KMS-11 (cell line): ENCODE data around the gene SUCLG2.

Experiments used
- H2AFZ ChIP-seq: fragments of 200-600 bp; sonication (generic); 2 replicates; pipeline ENCODE4 v1.6.1; 2016; ENCODE audit warnings: antibody characterized with exemption, mixed run types, low read depth
- H3K27ac ChIP-seq: fragments of 200-600 bp; sonication (generic); 2 replicates; pipeline ENCODE4 v1.6.1; 2016; ENCODE audit warnings: mild to moderate bottlenecking, mixed run types
- H3K27me3 ChIP-seq: fragments of 200-600 bp; sonication (generic); 2 replicates; pipeline ENCODE4 v1.6.1; 2017; ENCODE audit warnings: mild to moderate bottlenecking, low read depth, mixed run types, moderate library complexity; ENCODE audit not compliant: insufficient read depth
- H3K36me3 ChIP-seq: fragments of 200-600 bp; sonication (generic); 2 replicates; pipeline ENCODE4 v1.6.1; 2017; ENCODE audit warnings: mild to moderate bottlenecking, mixed run types; ENCODE audit not compliant: insufficient read depth
- H3K4me1 ChIP-seq: fragments of 200-600 bp; sonication (generic); 2 replicates; pipeline ENCODE4 v1.6.1; 2016; ENCODE audit warnings: mild to moderate bottlenecking, low read depth, mixed run types; ENCODE audit not compliant: poor library complexity, severe bottlenecking
- H3K4me2 ChIP-seq: fragments of 200-600 bp; sonication (generic); 2 replicates; pipeline ENCODE4 v1.7.0; 2016; ENCODE audit warnings: mild to moderate bottlenecking, mixed run types
- H3K4me3 ChIP-seq: fragments of 200-600 bp; sonication (generic); IDR thresholded peaks from 2 replicates; pipeline ENCODE4 v1.6.1; 2017; ENCODE audit warnings: low read depth, low read length, mixed read lengths; ENCODE audit not compliant: insufficient read depth
- H3K79me2 ChIP-seq: fragments of 200-600 bp; sonication (generic); 2 replicates; pipeline ENCODE4 v1.6.1; 2016; ENCODE audit warnings: low read depth, mixed run types; ENCODE audit not compliant: insufficient read depth
- H3K9ac ChIP-seq: fragments of 200-600 bp; sonication (generic); 2 replicates; pipeline ENCODE4 v1.6.1; 2016; ENCODE audit warnings: mild to moderate bottlenecking, mixed run types
- H4K20me1 ChIP-seq: fragments of 200-600 bp; sonication (generic); 2 replicates; pipeline ENCODE4 v1.6.1; 2016; ENCODE audit warnings: mild to moderate bottlenecking, mixed run types; ENCODE audit not compliant: insufficient read depth
- TF ChIP-seq, protein P1 (sequence below): fragments of 200-600 bp; sonication (generic); conservative IDR thresholded peaks from 2 replicates; pipeline ENCODE4 v1.6.1; 2017; ENCODE audit warnings: low read depth, mild to moderate bottlenecking, antibody characterized with exemption, low read length, moderate library complexity, mixed read lengths

Gene SUCLG2

GRCh38 chr3:67641451-67641850 lies 13.0 kb downstream of the SUCLG2 start:
- H3K4me2 ChIP-seq, result no peak overlapping the region
- H3K79me2 ChIP-seq, result no peaks in the 10 kb centered on the region
- H3K36me3 ChIP-seq, result no peaks in the 10 kb centered on the region

GRCh38 chr3:67640023-67640660 lies 14.3 kb downstream of the SUCLG2 start:
- H3K4me1 ChIP-seq, result peaks cover 9% of the 10 kb centered on the region
- TF ChIP-seq, protein P1, sequence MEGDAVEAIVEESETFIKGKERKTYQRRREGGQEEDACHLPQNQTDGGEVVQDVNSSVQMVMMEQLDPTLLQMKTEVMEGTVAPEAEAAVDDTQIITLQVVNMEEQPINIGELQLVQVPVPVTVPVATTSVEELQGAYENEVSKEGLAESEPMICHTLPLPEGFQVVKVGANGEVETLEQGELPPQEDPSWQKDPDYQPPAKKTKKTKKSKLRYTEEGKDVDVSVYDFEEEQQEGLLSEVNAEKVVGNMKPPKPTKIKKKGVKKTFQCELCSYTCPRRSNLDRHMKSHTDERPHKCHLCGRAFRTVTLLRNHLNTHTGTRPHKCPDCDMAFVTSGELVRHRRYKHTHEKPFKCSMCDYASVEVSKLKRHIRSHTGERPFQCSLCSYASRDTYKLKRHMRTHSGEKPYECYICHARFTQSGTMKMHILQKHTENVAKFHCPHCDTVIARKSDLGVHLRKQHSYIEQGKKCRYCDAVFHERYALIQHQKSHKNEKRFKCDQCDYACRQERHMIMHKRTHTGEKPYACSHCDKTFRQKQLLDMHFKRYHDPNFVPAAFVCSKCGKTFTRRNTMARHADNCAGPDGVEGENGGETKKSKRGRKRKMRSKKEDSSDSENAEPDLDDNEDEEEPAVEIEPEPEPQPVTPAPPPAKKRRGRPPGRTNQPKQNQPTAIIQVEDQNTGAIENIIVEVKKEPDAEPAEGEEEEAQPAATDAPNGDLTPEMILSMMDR, result no peak
- H3K4me3 ChIP-seq, result no peak overlapping the region
- no peaks in the 10 kb centered on the region for H3K27me3 ChIP-seq
- H3K9ac ChIP-seq, result no peak overlapping the region
- no peaks in the 10 kb centered on the region for H4K20me1 ChIP-seq
- H3K79me2 ChIP-seq, result no peaks in the 10 kb centered on the region
- H3K36me3 ChIP-seq, result no peaks in the 10 kb centered on the region
- H3K4me2 ChIP-seq, result no peak overlapping the region
- no peak overlapping the region for H2AFZ ChIP-seq
- H3K27ac ChIP-seq, result no peak overlapping the region

More at GRCh38 chr3:67641451-67641850, 13.0 kb downstream of the SUCLG2 start:
- H3K4me3 ChIP-seq, result no peak overlapping the region
- H3K27ac ChIP-seq, result no peak overlapping the region
- no peaks in the 10 kb centered on the region for H3K4me1 ChIP-seq
- no peaks in the 10 kb centered on the region for H4K20me1 ChIP-seq
- TF ChIP-seq, protein P1, result no peak
- H2AFZ ChIP-seq, result no peak overlapping the region
- H3K27me3 ChIP-seq, result no peaks in the 10 kb centered on the region
- H3K9ac ChIP-seq, result no peak overlapping the region

DNA sequence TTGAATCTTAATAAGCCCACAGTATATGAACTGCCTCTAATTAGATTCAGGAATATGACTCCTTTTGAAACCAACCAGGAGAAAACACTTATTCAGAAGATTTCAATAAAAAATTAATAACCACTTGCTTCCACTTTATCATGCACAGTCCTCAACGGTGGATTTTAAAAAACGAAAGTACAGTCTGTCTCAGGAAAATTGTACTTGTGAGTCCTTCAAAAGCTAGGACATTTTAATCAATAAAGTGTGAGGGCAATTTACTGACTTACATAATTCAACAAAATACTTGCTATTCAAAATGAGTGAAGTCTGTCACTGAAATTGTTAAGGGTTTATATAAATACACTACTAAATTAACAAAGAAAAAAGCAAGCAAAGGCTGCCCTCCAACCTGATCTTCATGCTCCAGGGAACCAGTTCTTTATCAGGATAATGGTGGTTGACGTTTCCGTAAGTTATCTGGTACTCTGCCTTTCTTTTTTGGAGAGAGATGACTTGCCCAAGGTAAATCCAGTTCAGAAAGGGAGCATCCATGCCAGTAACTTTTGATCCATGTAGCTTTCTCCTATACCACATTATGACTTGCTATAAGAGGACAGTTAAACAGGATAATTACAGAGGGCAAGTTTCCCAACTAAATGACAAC lies 17.0 kb downstream of the SUCLG2 start:
- TF ChIP-seq, protein P1, result no peak
- H3K36me3 ChIP-seq, result no peaks in the 10 kb centered on the region
- no peak overlapping the region for H2AFZ ChIP-seq

DNA sequence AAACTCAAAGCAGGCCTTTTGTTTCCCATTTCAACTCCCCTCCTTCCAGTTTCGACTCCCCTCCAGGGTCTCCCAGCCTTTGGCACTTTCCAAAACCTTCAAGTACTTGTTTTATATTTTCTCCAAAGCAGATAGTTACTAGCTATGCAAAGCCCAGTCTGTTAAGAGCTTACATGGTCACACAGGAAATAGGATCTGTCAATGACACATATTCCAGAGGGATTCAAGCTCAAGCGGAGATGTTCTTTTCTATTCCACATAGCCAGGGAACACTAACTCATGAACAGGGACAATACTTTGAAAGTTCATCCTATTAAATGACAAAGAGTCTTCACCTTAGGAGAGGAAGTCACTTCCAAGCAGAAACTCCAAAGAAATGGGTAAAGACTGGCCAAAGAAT lies 18.6 kb downstream of the SUCLG2 start:
- no peak overlapping the region for H3K4me2 ChIP-seq
- no peak overlapping the region; the same call in 1 of the 2 replicates for H3K27ac ChIP-seq
- H3K4me1 ChIP-seq, result peaks cover 16% of the 10 kb centered on the region
- no peak overlapping the region for H3K4me3 ChIP-seq
- H3K9ac ChIP-seq, result no peak overlapping the region
- no peaks in the 10 kb centered on the region for H3K36me3 ChIP-seq
- H3K79me2 ChIP-seq, result no peaks in the 10 kb centered on the region
- H3K27me3 ChIP-seq, result no peaks in the 10 kb centered on the region
- TF ChIP-seq, protein P1, result no peak
- H4K20me1 ChIP-seq, result no peaks in the 10 kb centered on the region
- no peak overlapping the region for H2AFZ ChIP-seq

More for the DNA sequence above, 17.0 kb downstream of the SUCLG2 start:
- H3K79me2 ChIP-seq, result no peaks in the 10 kb centered on the region
- peaks cover 16% of the 10 kb centered on the region for H3K4me1 ChIP-seq
- H3K9ac ChIP-seq, result no peak overlapping the region
- H4K20me1 ChIP-seq, result no peaks in the 10 kb centered on the region
- H3K4me2 ChIP-seq, result no peak overlapping the region
- H3K4me3 ChIP-seq, result no peak overlapping the region
- no peak overlapping the region for H3K27ac ChIP-seq
- no peaks in the 10 kb centered on the region for H3K27me3 ChIP-seq
